Natural killer cell treated with Interleukin-12 subunit alpha and Interleukin-12 subunit beta and Interleukin-15 and Interleukin-18, amount 100 ng/mL, for 72 hours (primary cell): Measurements from ENCODE around the gene KIF15. TPM values are rescaled to one million over a fixed set of nuclear protein-coding genes. Genes with fewer than 3 reads are reported as not detected.
"Not testable (repeated sequence)": the region's sequence is repeated elsewhere in the genome, so short reads cannot be mapped to it uniquely, and the experiment has no call there.

Experiments
- ATAC-seq, 2 donors: fragments of 150-1000 bp; cut with Tn5 transposase in 1 of 2; sonication (Bioruptor Pico), chemical (Tn5 transposase) in 1 of 2; 2 replicates each; pipeline ENCODE4 v1.10.0; 2021
- DNase-seq: peaks from one replicate; pipeline ENCODE4 v3.0.0; 2022; ENCODE audit warnings: low spot score
- H3K27ac Mint-ChIP-seq, 2 donors: 1 replicate in 1 of 2; 2 replicates in 1 of 2; pipeline ENCODE4 v1.8.0; 2022; ENCODE audit warnings: mixed read lengths in 2 of 2, mild to moderate bottlenecking in 1 of 2, moderate library complexity in 1 of 2
- H3K27me3 Mint-ChIP-seq, 2 donors: 1 replicate in 1 of 2; 2 replicates in 1 of 2; pipeline ENCODE4 v1.8.0; 2022; ENCODE audit warnings: mixed read lengths in 2 of 2
- H3K36me3 Mint-ChIP-seq: one replicate; pipeline ENCODE4 v1.8.0; 2022; ENCODE audit warnings: mixed read lengths
- H3K4me1 Mint-ChIP-seq, 2 donors: 1 replicate in 1 of 2; 2 replicates in 1 of 2; pipeline ENCODE4 v1.8.0; 2022; ENCODE audit warnings: low read depth in 2 of 2, mixed read lengths in 2 of 2, mild to moderate bottlenecking in 1 of 2
- H3K4me3 Mint-ChIP-seq: one replicate; pipeline ENCODE4 v1.8.0; 2022; ENCODE audit warnings: mixed read lengths
- H3K9me3 Mint-ChIP-seq: 2 replicates; pipeline ENCODE4 v1.8.0; 2022; ENCODE audit warnings: mixed read lengths
- total RNA-seq, 2 donors: library from RNA; stranded (reverse); gene quantifications; one replicate each; pipeline ENCODE4 v1.2.3, GENCODE V29; 2022

The KIF15 gene
- total RNA-seq, 2 donors from 2014 or later, result 12.3 to 27.2 TPM

GRCh38 chr3:44845528-44846520, 84.2 kb downstream of the KIF15 start:
- no peaks in the 10 kb centered on the region for H3K9me3 Mint-ChIP-seq
- DNase-seq (no peak), ATAC-seq (no peak)
- H3K27ac Mint-ChIP-seq, result no peak overlapping the region
- no peak overlapping the region for H3K4me3 Mint-ChIP-seq
- no peaks in the 10 kb centered on the region for H3K27me3 Mint-ChIP-seq
- H3K36me3 Mint-ChIP-seq, result peaks cover 9% of the 10 kb centered on the region
- no peaks in the 10 kb centered on the region for H3K4me1 Mint-ChIP-seq

- ATAC-seq (no peak), DNase-seq (no peak)
- no peaks in the 10 kb centered on the region for H3K27me3 Mint-ChIP-seq
- no peaks in the 10 kb centered on the region for H3K9me3 Mint-ChIP-seq
- no peak overlapping the region for H3K27ac Mint-ChIP-seq
- no peak overlapping the region for H3K4me3 Mint-ChIP-seq
- H3K4me1 Mint-ChIP-seq, result no peaks in the 10 kb centered on the region
- H3K36me3 Mint-ChIP-seq, result peaks cover 16% of the 10 kb centered on the region
These were observed 87.0 kb downstream of the KIF15 start for GRCh38 chr3:44848634-44849033.

- not testable (repeated sequence) for H3K36me3 Mint-ChIP-seq, H3K27me3 Mint-ChIP-seq, DNase-seq, H3K4me3 Mint-ChIP-seq, H3K27ac Mint-ChIP-seq, H3K4me1 Mint-ChIP-seq, H3K9me3 Mint-ChIP-seq, ATAC-seq
These were observed 95.1 kb downstream of the KIF15 start for GRCh38 chr3:44856663-44857062.

GRCh38 chr3:44860117-44860516, 98.5 kb downstream of the KIF15 start:
- Mint-ChIP-seq H3K9me3 (no peaks in the 10 kb centered on the region), H3K4me3 (no peak overlapping the region), H3K27ac (no peak overlapping the region), H3K4me1 (peaks cover 6 to 11% of the 10 kb centered on the region in 2 donors), H3K36me3 (no peaks in the 10 kb centered on the region), H3K27me3 (no peaks in the 10 kb centered on the region)
- DNase-seq, result no peak
- no peak for ATAC-seq

GRCh38 chr3:44861412-44862225, 100.0 kb downstream of the KIF15 start, which contains the start of gene TMEM42:
Gene TMEM42 (plus strand): TSS chr3:44861912. CDS start chr3:44861925, 13 bp downstream.
- Mint-ChIP-seq H3K27me3 (no peaks in the 10 kb centered on the region), H3K27ac (peak within 1 kb of the TSS; percentile 65 to 84), H3K9me3 (no peaks in the 10 kb centered on the region), H3K36me3 (no peaks in the 10 kb centered on the region), H3K4me1 (peaks cover 11 to 20% of the 10 kb centered on the region in 2 donors), H3K4me3 (peak within 1 kb of the TSS; percentile 86)
- DNase-seq (peak; percentile 91), ATAC-seq (peak; percentile 97 to 98)

GRCh38 chr3:44862226-44862637, 100.6 kb downstream of the KIF15 start:
- H3K4me3 Mint-ChIP-seq, result peak overlapping the region; percentile 86

GRCh38 chr3:44865272-44866035, 103.9 kb downstream of the KIF15 start:
- H3K9me3 Mint-ChIP-seq, result no peaks in the 10 kb centered on the region
- H3K4me1 Mint-ChIP-seq, result peaks cover 15 to 24% of the 10 kb centered on the region in 2 donors
- H3K4me3 Mint-ChIP-seq, result no peak overlapping the region

More at GRCh38 chr3:44862226-44862637, 100.6 kb downstream of the KIF15 start:
- ATAC-seq, result peak in 1 of 2 donors; percentile 51
- Mint-ChIP-seq H3K4me1 (peaks cover 15 to 24% of the 10 kb centered on the region in 2 donors), H3K36me3 (no peaks in the 10 kb centered on the region), H3K9me3 (no peaks in the 10 kb centered on the region), H3K27ac (peak overlapping the region; percentile 60 to 84), H3K27me3 (no peaks in the 10 kb centered on the region)
- DNase-seq, result no peak

GRCh38 chr3:44867421-44868111, 106.0 kb downstream of the KIF15 start:
- no peaks in the 10 kb centered on the region for H3K27me3 Mint-ChIP-seq

More at GRCh38 chr3:44865272-44866035, 103.9 kb downstream of the KIF15 start:
- H3K27me3 Mint-ChIP-seq, result no peaks in the 10 kb centered on the region
- ATAC-seq, result no peak
- H3K36me3 Mint-ChIP-seq, result no peaks in the 10 kb centered on the region
- DNase-seq, result no peak
- peak overlapping the region; percentile 11 to 47 for H3K27ac Mint-ChIP-seq

GRCh38 chr3:44870375-44871061, 108.9 kb downstream of the KIF15 start:
- DNase-seq (no peak), ATAC-seq (no peak)
- peaks cover 9 to 11% of the 10 kb centered on the region in 2 donors for H3K4me1 Mint-ChIP-seq
- H3K9me3 Mint-ChIP-seq, result no peaks in the 10 kb centered on the region
- no peaks in the 10 kb centered on the region for H3K36me3 Mint-ChIP-seq
- H3K27me3 Mint-ChIP-seq, result no peaks in the 10 kb centered on the region
- H3K27ac Mint-ChIP-seq, result no peak overlapping the region
- no peak overlapping the region for H3K4me3 Mint-ChIP-seq

More at GRCh38 chr3:44867421-44868111, 106.0 kb downstream of the KIF15 start:
- no peaks in the 10 kb centered on the region for H3K9me3 Mint-ChIP-seq
- no peak for DNase-seq
- no peaks in the 10 kb centered on the region for H3K36me3 Mint-ChIP-seq
- no peak overlapping the region for H3K27ac Mint-ChIP-seq
- ATAC-seq, result no peak
- H3K4me3 Mint-ChIP-seq, result no peak overlapping the region
- H3K4me1 Mint-ChIP-seq, result peaks cover 15 to 21% of the 10 kb centered on the region in 2 donors

GRCh38 chr3:44874308-44874707, 112.7 kb downstream of the KIF15 start, which contains the start of gene TGM4:
Gene TGM4 (plus strand): TSS chr3:44874608. CDS start chr3:44874679, 71 bp downstream.
- H3K4me1 Mint-ChIP-seq, result no peaks in the 10 kb centered on the region
- H3K9me3 Mint-ChIP-seq, result no peaks in the 10 kb centered on the region
- peaks cover 10 to 21% of the 10 kb centered on the region in 2 donors for H3K27me3 Mint-ChIP-seq
- DNase-seq, result no peak
- no peak within 1 kb of the TSS for H3K27ac Mint-ChIP-seq
- no peaks in the 10 kb centered on the region for H3K36me3 Mint-ChIP-seq
- H3K4me3 Mint-ChIP-seq, result no peak within 1 kb of the TSS
- no peak for ATAC-seq

- DNase-seq, result no peak
- Mint-ChIP-seq H3K4me3 (no peak overlapping the region), H3K27me3 (peaks cover 10 to 21% of the 10 kb centered on the region in 2 donors), H3K4me1 (no peaks in the 10 kb centered on the region), H3K9me3 (no peaks in the 10 kb centered on the region), H3K27ac (no peak overlapping the region), H3K36me3 (no peaks in the 10 kb centered on the region)
- ATAC-seq, result no peak
These were observed 114.0 kb downstream of the KIF15 start for GRCh38 chr3:44875596-44875995.

GRCh38 chr3:44877333-44877732, 115.7 kb downstream of the KIF15 start:
- no peak for ATAC-seq

More at GRCh38 chr3:44877333-44877732, 115.7 kb downstream of the KIF15 start:
- Mint-ChIP-seq H3K27ac (no peak overlapping the region), H3K9me3 (no peaks in the 10 kb centered on the region), H3K4me1 (no peaks in the 10 kb centered on the region), H3K36me3 (no peaks in the 10 kb centered on the region), H3K27me3 (peaks cover 10 to 23% of the 10 kb centered on the region in 2 donors), H3K4me3 (no peak overlapping the region)
- no peak for DNase-seq
